Panc1 (cell line): ENCODE results near the gene UNKL. TPM values are rescaled to one million over a fixed set of nuclear protein-coding genes. Genes with fewer than 3 reads are reported as not detected.

ENCODE experiments used
- ATAC-seq: fragments of 200-7000 bp; cut with Tn5 transposase; 2 replicates; pipeline ENCODE4 v1.9.1; 2020; ENCODE audit warnings: mild to moderate bottlenecking, moderate library complexity
- BruUV-seq: library from RNA; stranded (reverse); fragments of 400-500 nt; replicated peaks from 2 replicates; lab custom pipeline; 2021; lab: Mats Ljungman, UMichigan
- CTCF ChIA-PET: fragments of 300-600 bp; sonication (Branson Sonifier 250); formaldehyde crosslinking; loops from one replicate; lab custom pipeline; 2022; ENCODE audit warnings: antibody characterized with exemption; lab: Charles Lee
- POLR2A ChIA-PET: fragments of 300-600 bp; sonication (Branson Sonifier 250); formaldehyde crosslinking; loops from one replicate; lab custom pipeline; 2022; ENCODE audit warnings: antibody characterized with exemption; lab: Charles Lee
- DNase-seq: peaks from one replicate; pipeline ENCODE4 v3.0.0-alpha.2; 2010; ENCODE audit warnings: low read depth, low spot score
- H3K27ac ChIP-seq: 2 replicates; pipeline ENCODE4 v1.5.1; 2011; ENCODE audit warnings: mild to moderate bottlenecking, low read length, inconsistent platforms
- H3K27me3 ChIP-seq: fragments of 200-500 bp; sonication (Bioruptor generic); 2 replicates; pipeline ENCODE4 v1.6.0; 2014; ENCODE audit warnings: low read length, inconsistent platforms; ENCODE audit not compliant: control insufficient read depth, insufficient read depth
- H3K36me3 ChIP-seq: fragments of 200-500 bp; sonication (Bioruptor generic); 2 replicates; pipeline ENCODE4 v1.5.1; 2014; ENCODE audit warnings: inconsistent platforms, mild to moderate bottlenecking, low read length, moderate library complexity; ENCODE audit not compliant: control insufficient read depth, insufficient read depth
- H3K4me1 ChIP-seq: 2 replicates; pipeline ENCODE4 v1.5.1; 2011; ENCODE audit warnings: inconsistent platforms, mild to moderate bottlenecking, low read length, moderate library complexity; ENCODE audit not compliant: control insufficient read depth, insufficient read depth
- H3K4me3 ChIP-seq, 2 experiments: 2 replicates each; pipeline ENCODE4 v1.5.1; 2011 to 2012; ENCODE audit warnings: low read depth in 2 of 2, low read length in 2 of 2, mild to moderate bottlenecking in 2 of 2, inconsistent platforms in 1 of 2, moderate library complexity in 1 of 2
- H3K9me3 ChIP-seq: fragments of 200-500 bp; sonication (Bioruptor generic); 2 replicates; pipeline ENCODE4 v1.5.1; 2014; ENCODE audit warnings: low read depth, mild to moderate bottlenecking, inconsistent platforms, low read length, moderate library complexity; ENCODE audit not compliant: control insufficient read depth, insufficient read depth
- CTCF ChIP-seq: fragments of 450-650 bp; IDR thresholded peaks from 2 replicates; pipeline ENCODE4 v1.5.1; 2017; ENCODE audit warnings: mild to moderate bottlenecking
- POLR2AphosphoS5 ChIP-seq: IDR thresholded peaks from 2 replicates; pipeline ENCODE4 v1.6.1; 2012; ENCODE audit warnings: mild to moderate bottlenecking, low read depth, low read length, moderate library complexity
- REST ChIP-seq, 2 experiments: IDR thresholded peaks; 2 replicates each; pipeline ENCODE4 v1.6.1; 2011 to 2012; ENCODE audit warnings: low read depth in 2 of 2, control low read depth in 1 of 2, low read length in 1 of 2, mild to moderate bottlenecking in 1 of 2, moderate library complexity in 1 of 2; ENCODE audit not compliant: insufficient read depth in 1 of 2
- SIN3A ChIP-seq: IDR thresholded peaks from 2 replicates; pipeline ENCODE4 v1.6.1; 2012; ENCODE audit warnings: low read depth, mild to moderate bottlenecking, low read length, moderate library complexity, borderline replicate concordance; ENCODE audit not compliant: insufficient read depth
- TCF7L2 ChIP-seq: IDR thresholded peaks from 2 replicates; pipeline ENCODE4 v1.6.1; 2011; ENCODE audit warnings: mild to moderate bottlenecking, low read depth, low read length, inconsistent platforms
- in situ Hi-C: cut with HindIII; loops from 2 replicates; pipeline ENCODE4 v1.10.0; 2016; ENCODE audit warnings: low sequenced_read_pairs, low pct_unique_long_range_greater_than_20kb
- intact Hi-C: fragments of 100-400 bp; cut with micrococcal nuclease; formaldehyde crosslinking; loops from one replicate; pipeline ENCODE4 v1.10.0; 2022; ENCODE audit not compliant: unreplicated experiment
- total RNA-seq: library from RNA; stranded (reverse); gene quantifications from one replicate; pipeline ENCODE4 v1.2.1, GENCODE V29; 2021; ENCODE audit not compliant: unreplicated experiment

UNKL gene
- total RNA-seq, 1 experiment from 2014 or later, result 26.6 TPM

GRCh38 chr16:1326946-1327618 is 87.4 kb downstream of the UNKL start:
- DNase-seq (no peak), ATAC-seq (no peak)
- in situ Hi-C loops, result no loop called here
- H3K9me3 ChIP-seq, result no peaks in the 10 kb centered on the region
- no peak overlapping the region for H3K4me3 ChIP-seq
- ChIA-PET CTCF (no interaction called here), POLR2A (interaction anchor here (0.6 kb wide), 1 partner anchor 386 kb away, joined by 7 read pairs; no protein-coding TSS in a partner anchor)
- H3K27ac ChIP-seq, result no peak overlapping the region
- intact Hi-C loops, result no loop called here
- no TSS peak for BruUV-seq
- no peaks in the 10 kb centered on the region for H3K36me3 ChIP-seq
- TF ChIP-seq POLR2AphosphoS5 (no peak), REST (IDR thresholded peaks at IDR 0.05; ENCODE audit: insufficient read depth in 1 of 2, low read depth in 2 of 2, low read length in 1 of 2) (no peak), TCF7L2 (no peak), SIN3A (no peak), CTCF (no peak)
- H3K4me1 ChIP-seq, result peaks cover 9% of the 10 kb centered on the region
- no peaks in the 10 kb centered on the region for H3K27me3 ChIP-seq

GRCh38 chr16:1326391-1326790 is 88.1 kb downstream of the UNKL start:
- no peak for DNase-seq
- H3K36me3 ChIP-seq, result no peaks in the 10 kb centered on the region
- H3K4me1 ChIP-seq, result peaks cover 2% of the 10 kb centered on the region
- H3K9me3 ChIP-seq, result no peaks in the 10 kb centered on the region
- intact Hi-C loops (no loop called here), in situ Hi-C loops (no loop called here)
- H3K4me3 ChIP-seq, result no peak overlapping the region
- ChIA-PET POLR2A (interaction anchor here (0.6 kb wide), 1 partner anchor 387 kb away, joined by 7 read pairs; no protein-coding TSS in a partner anchor), CTCF (no interaction called here)
- no peak for ATAC-seq
- H3K27me3 ChIP-seq, result no peaks in the 10 kb centered on the region
- H3K27ac ChIP-seq, result no peak overlapping the region
- no TSS peak for BruUV-seq
- TF ChIP-seq REST (IDR thresholded peaks at IDR 0.05; ENCODE audit: insufficient read depth in 1 of 2, low read depth in 2 of 2, low read length in 1 of 2) (no peak), SIN3A (no peak), TCF7L2 (no peak), CTCF (no peak), POLR2AphosphoS5 (no peak)
